Small intestine (tissue), 7 donors: ENCODE results near the gene SNRNP35. TPM values are rescaled to one million over a fixed set of nuclear protein-coding genes. Genes with fewer than 3 reads are reported as not detected.
"Not testable (repeated sequence)": the region's sequence is repeated elsewhere in the genome, so short reads cannot be mapped to it uniquely, and the experiment has no call there.

Experiments
- DNase-seq, 2 donors: peaks; one replicate each; pipeline versions ENCODE4 v3.0.0 to v3.0.0-alpha.2; 2013
- FAIRE-seq: peaks from 2 replicates; lab custom pipeline; 2012; peaks lifted over from hg19 to GRCh38; lab: Jason Lieb, UNC
- H3K27ac ChIP-seq, 3 donors: one replicate each; pipeline ENCODE4 v1.5.1; 2013; ENCODE audit warnings: low read length in 2 of 3, mild to moderate bottlenecking in 2 of 3, control low read depth in 1 of 3, inconsistent platforms in 1 of 3, low read depth in 1 of 3, moderate library complexity in 1 of 3
- H3K27me3 ChIP-seq, 3 donors: one replicate each; pipeline ENCODE4 v1.6.1; 2013; ENCODE audit warnings: low read length in 3 of 3, inconsistent platforms in 1 of 3; ENCODE audit not compliant: control insufficient read depth in 3 of 3, insufficient read depth in 3 of 3
- H3K36me3 ChIP-seq, 3 donors: one replicate each; pipeline ENCODE4 v1.6.1; 2013; ENCODE audit warnings: low read length in 3 of 3, inconsistent platforms in 1 of 3, low read depth in 1 of 3, mild to moderate bottlenecking in 1 of 3, moderate library complexity in 1 of 3; ENCODE audit not compliant: control insufficient read depth in 3 of 3, insufficient read depth in 2 of 3
- H3K4me1 ChIP-seq, 3 donors: one replicate each; pipeline ENCODE4 v1.6.1; 2013; ENCODE audit warnings: low read length in 2 of 3, inconsistent platforms in 1 of 3, low read depth in 1 of 3, mild to moderate bottlenecking in 1 of 3, moderate library complexity in 1 of 3; ENCODE audit not compliant: control insufficient read depth in 3 of 3, insufficient read depth in 2 of 3
- H3K4me3 ChIP-seq, 3 donors: one replicate each; pipeline ENCODE4 v1.5.1; 2013; ENCODE audit warnings: low read length in 3 of 3, control low read depth in 1 of 3, inconsistent platforms in 1 of 3, low read depth in 1 of 3, mild to moderate bottlenecking in 1 of 3, moderate library complexity in 1 of 3
- H3K9me3 ChIP-seq, 2 donors: one replicate each; pipeline ENCODE4 v1.6.1; 2013; ENCODE audit warnings: low read depth in 1 of 2, low read length in 1 of 2; ENCODE audit not compliant: control insufficient read depth in 2 of 2, insufficient read depth in 1 of 2
- WGBS, 3 donors: extraction: QIAGEN DNeasy Blood & Tissue Kit; methylation state at CpG; one replicate each; pipeline ENCODE4 v1.1.7; 2013; 5-methylcytosine and 5-hydroxymethylcytosine counted together
- polyA plus RNA-seq, 4 donors: library from polyadenylated mRNA; stranded (reverse) in 3 of 4; unstranded in 1 of 4; fragments of 200-250 nt in 3 of 4; fragments of 120-200 nt in 1 of 4; gene quantifications; one replicate each; pipeline versions ENCODE4 v1.2.1 to v1.2.3, GENCODE V29; 2013
- donor health status: healthy with polysubstance abuse.
- donor health status: control.
- donor health status: control.
- donor health status: Bipolar disorder and iron deficiency.
- donor health status: healthy.

Gene SNRNP35
- polyA plus RNA-seq, 4 donors = 25.0 to 51.4 (median 31.8) TPM

DNA sequence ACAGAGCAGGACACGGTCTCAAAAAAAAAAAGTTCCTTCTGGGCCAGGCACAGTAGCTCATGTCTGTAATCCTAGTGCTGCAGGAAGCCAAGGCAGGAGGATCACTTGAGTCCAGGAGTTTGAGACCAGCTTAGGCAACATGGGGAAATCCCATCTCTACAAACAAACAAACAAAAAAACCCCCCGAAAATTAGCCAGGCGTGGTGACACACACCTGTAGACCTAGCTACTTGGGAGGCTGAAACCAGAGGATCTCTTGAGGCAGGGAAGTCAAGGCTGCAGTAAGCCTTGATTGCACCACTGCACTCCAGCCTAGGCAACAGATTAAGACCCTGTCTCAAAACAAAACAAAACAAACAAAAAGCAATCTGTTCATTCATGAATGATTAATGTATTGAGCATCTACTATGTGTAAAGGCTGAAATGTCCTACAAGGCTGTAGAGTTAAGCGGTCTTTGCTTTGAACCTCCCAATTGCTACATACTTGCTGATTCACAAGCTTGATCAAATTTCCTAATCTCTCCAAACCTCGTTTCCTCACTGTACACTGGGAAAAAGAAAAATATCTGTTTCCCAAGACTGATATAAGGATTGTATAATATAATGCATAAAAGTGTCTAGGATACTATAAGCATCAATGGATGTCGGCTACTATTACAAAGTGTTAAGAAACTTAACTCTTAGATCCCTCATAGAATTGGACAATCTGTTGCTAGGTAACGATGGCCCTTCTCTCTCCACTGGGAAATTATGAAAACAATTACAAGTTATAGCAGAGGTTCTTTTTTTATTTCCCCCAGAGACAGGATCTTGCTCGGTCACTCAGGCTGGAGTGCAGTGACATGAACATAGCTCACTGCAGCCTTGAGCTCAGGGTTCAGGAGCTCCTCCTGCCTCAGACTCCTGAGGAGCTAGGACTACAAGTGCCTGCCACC is 13.6 kb upstream of the SNRNP35 start:
- FAIRE-seq (no peak), DNase-seq (no peak)
- Histone ChIP-seq H3K4me1 (no peaks in the 10 kb centered on the region), H3K9me3 (no peaks in the 10 kb centered on the region), H3K4me3 (no peak overlapping the region), H3K27me3 (no peaks in the 10 kb centered on the region), H3K27ac (no peak overlapping the region), H3K36me3 (no peaks in the 10 kb centered on the region)
- 74 to 83% (median 76%) methylated on average over 8 of the region's 8 CpGs for WGBS, 3 donors

DNA sequence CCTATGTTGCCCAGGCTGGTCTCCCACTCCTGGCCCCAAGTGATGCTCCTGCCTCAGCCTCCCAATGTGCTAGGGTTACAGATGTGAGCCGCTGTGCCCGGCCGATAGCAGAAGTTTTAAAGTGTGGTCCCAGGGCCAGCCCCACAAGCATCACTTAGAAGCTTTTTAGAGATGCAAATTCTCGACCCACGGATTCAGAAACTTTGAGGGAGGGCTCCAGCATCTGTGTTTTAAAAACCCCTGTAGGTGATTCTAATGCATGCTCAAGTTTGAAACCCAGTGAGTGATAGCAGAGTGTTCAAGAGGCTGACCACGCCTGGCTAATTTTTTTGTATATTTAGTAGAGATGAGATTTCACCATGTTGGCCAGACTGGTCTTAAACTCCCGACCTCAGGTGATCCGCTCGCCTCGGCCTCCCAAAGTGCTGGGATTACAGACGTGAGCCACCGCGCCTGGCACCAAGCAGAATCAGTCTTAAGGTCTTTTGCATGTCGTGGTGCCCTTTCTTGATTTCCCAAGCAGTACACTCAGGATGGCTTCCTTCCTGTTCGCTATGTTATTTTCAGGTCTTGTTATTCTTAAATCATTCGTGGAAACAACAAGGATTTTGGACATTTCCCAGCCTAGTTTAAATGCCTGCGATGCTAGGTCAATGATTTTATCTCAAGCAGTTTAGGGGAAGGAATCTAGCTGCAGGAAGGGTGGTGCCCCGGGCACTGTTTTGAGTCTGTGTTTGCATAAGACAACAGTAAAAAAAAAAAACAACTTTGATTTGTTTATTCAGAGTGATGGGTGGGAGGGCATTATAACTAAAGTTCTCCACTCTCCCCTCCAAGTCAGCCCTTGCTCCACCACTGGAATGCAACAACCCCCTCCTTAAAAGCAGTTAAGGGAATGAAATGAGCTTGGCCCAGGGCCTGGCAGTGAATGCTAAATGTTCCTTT is 12.3 kb upstream of the SNRNP35 start:
- no peaks in the 10 kb centered on the region for H3K27me3 ChIP-seq
- no peaks in the 10 kb centered on the region for H3K36me3 ChIP-seq
- H3K9me3 ChIP-seq = no peaks in the 10 kb centered on the region
- no peak for DNase-seq
- no peak overlapping the region for H3K4me3 ChIP-seq
- no peaks in the 10 kb centered on the region for H3K4me1 ChIP-seq
- peak overlapping the region in 1 of 3 donors; percentile 45 for H3K27ac ChIP-seq
- no peak for FAIRE-seq
- 45 to 64% (median 63%) methylated on average over 18 of the region's 18 CpGs for WGBS, 3 donors

DNA sequence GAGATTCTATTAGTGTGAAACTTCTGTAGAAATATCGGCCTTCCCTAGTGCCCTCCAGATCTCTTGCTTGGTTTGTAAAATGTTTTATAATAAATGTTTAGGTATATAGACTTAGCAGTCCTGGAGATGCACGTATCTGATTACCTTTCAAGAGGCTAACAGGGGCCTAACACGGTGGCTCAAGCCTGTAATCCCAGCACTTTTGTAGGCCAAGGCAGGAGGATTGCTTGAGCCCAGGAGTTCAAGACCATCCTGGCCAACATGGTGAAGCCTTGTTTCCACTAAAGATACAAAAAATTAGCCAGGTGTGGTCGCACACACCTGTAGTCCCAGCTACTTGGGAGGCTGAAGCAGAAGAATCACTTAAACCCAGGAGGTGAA is 11.6 kb upstream of the SNRNP35 start:
- Histone ChIP-seq H3K4me1 (no peaks in the 10 kb centered on the region), H3K36me3 (no peaks in the 10 kb centered on the region), H3K27ac (peak overlapping the region in 1 of 3 donors; percentile 41), H3K9me3 (no peaks in the 10 kb centered on the region), H3K4me3 (no peak overlapping the region), H3K27me3 (no peaks in the 10 kb centered on the region)
- DNase-seq (no peak), FAIRE-seq (no peak)
- WGBS, 3 donors = 63 to 77% (median 75%) methylated on average over 4 of the region's 4 CpGs

DNA sequence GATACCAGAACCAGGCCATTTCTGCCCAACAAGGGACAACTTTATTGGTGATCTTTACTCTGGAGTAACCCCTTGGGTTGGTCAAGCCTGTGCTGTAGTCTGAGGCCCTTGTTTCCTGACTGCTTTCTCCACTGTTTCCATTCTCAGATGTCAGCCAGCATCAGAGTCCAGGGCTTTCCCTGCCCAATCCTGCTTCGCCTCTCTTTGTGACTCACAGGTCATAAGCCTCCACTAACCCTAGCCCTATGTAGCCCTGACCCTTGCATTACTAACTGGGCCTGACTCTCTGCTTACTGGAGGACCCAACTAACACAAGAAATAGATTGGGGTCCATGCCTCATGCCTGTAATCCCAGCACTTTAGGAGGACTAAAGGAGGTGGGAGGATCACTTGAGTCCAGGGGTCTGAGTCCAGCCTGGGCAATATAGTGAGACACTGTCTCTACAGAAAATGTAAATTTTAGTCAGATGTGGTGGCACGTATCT is 8.6 kb upstream of the SNRNP35 start:
- Histone ChIP-seq H3K9me3 (no peaks in the 10 kb centered on the region), H3K4me3 (no peak overlapping the region), H3K27me3 (no peaks in the 10 kb centered on the region), H3K4me1 (no peaks in the 10 kb centered on the region), H3K27ac (no peak overlapping the region), H3K36me3 (no peaks in the 10 kb centered on the region)
- DNase-seq (no peak), FAIRE-seq (no peak)
- 91 to 97% (median 92%) methylated on average over 2 of the region's 2 CpGs for WGBS, 3 donors

DNA sequence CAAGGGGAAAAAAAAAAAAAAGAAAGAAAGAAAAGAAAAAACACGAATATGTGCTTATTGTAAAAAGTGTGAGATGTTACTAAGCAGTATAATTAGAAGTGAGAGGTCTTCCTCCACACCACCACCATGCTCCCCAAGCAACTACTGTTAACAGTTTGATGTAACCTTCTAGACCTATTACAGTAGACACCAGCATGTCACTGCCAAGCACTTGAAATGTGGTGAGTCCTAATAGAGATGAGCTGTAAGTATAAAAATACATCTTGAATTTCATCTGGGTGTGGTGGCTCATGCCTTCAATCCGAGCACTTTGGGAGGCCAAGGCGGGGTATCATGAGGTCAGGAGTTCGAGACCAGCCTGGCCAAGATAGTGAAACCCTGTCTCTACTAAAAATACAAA is 8.1 kb upstream of the SNRNP35 start:
- no peak overlapping the region for H3K27ac ChIP-seq
- H3K36me3 ChIP-seq = no peaks in the 10 kb centered on the region
- H3K9me3 ChIP-seq = no peaks in the 10 kb centered on the region
- whole genome bisulfite sequencing, 3 donors = 80 to 91% (median 87%) methylated on average over 4 of the region's 4 CpGs
- H3K4me3 ChIP-seq = no peak overlapping the region
- FAIRE-seq (no peak), DNase-seq (no peak)
- H3K4me1 ChIP-seq = no peaks in the 10 kb centered on the region
- no peaks in the 10 kb centered on the region for H3K27me3 ChIP-seq

DNA sequence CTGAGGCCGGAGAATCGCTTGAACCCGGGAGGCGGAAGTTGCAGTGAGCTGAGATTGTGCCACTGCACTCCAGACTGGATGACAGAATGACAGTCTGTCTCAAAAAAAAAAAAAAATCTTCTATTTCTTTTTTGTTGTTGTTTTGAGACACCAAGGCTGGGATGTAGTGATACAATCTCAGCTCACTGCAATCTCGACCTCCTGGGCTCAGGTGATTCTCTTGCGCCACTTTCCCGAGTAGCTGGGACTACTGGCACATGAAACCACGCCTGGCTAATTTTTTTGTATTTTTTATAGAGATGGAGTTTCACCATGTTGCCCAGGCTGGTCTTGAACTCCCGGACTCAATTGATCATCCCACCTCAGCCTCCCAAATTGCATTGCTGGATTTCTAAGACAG is 7.3 kb upstream of the SNRNP35 start:
- FAIRE-seq = no peak
- Histone ChIP-seq H3K4me3 (no peak overlapping the region), H3K9me3 (no peaks in the 10 kb centered on the region), H3K27me3 (no peaks in the 10 kb centered on the region), H3K27ac (no peak overlapping the region), H3K4me1 (no peaks in the 10 kb centered on the region), H3K36me3 (no peaks in the 10 kb centered on the region)
- WGBS, 3 donors = 88 to 96% (median 91%) methylated on average over 9 of the region's 9 CpGs
- no peak for DNase-seq

DNA sequence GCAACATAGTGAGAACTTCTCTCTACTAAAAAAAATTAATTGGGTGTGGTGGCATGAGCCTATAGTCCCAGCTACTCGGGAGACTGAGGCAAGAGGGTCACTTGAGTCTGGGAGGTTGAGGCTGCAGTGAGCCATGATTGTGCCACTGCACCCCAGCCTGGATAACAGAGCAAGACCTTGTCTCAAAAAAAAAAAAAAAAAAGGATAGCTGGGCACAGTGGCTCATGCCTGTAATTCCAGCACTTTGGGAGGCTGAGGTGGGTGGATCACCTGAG is 5.7 kb upstream of the SNRNP35 start:
- H3K9me3 ChIP-seq, H3K27ac ChIP-seq, H3K4me1 ChIP-seq, DNase-seq, H3K4me3 ChIP-seq, FAIRE-seq, H3K36me3 ChIP-seq, H3K27me3 ChIP-seq: not testable (repeated sequence)
- WGBS, 3 donors = 41 to 90% (median 47%) methylated on average over 1 of the region's 1 CpG

DNA sequence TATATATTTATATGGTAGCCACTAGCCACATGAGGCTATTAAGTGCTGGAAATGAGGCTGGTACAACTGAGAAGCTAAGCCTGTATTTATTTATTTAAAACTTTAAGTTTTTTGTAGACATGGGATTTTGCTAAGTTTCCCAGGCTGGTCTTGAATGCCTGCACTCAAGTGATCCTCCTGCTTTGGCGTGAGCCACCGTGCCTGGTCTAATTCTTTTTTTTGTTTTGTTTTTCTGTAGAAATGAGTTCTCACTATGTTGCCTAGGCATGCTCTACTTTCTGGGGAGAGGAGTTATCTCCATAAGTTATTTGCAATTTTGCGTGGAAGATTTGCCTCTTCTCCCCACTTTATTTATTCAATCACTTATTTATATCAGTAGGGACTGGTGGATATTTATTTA is 4.8 kb upstream of the SNRNP35 start:
- FAIRE-seq = no peak
- H3K9me3 ChIP-seq = no peaks in the 10 kb centered on the region
- DNase-seq = peak in 1 of 2 donors; percentile 13
- WGBS, 3 donors = 54 to 60% (median 57%) methylated on average over 3 of the region's 3 CpGs
- H3K4me1 ChIP-seq = no peaks in the 10 kb centered on the region
- H3K36me3 ChIP-seq = no peaks in the 10 kb centered on the region
- H3K27me3 ChIP-seq = no peaks in the 10 kb centered on the region
- no peak overlapping the region for H3K4me3 ChIP-seq
- H3K27ac ChIP-seq = no peak overlapping the region
